ENCODE data around the gene MTERF2. TPM values are rescaled to one million over a fixed set of nuclear protein-coding genes. Genes with fewer than 3 reads are reported as not detected.
"Not testable (repeated sequence)": the region's sequence is repeated elsewhere in the genome, so short reads cannot be mapped to it uniquely, and the experiment has no call there.

The MTERF2 gene
- total and polyA plus RNA-seq, 9 donors, result 25.2 to 37.7 (median 32.9) TPM

DNA sequence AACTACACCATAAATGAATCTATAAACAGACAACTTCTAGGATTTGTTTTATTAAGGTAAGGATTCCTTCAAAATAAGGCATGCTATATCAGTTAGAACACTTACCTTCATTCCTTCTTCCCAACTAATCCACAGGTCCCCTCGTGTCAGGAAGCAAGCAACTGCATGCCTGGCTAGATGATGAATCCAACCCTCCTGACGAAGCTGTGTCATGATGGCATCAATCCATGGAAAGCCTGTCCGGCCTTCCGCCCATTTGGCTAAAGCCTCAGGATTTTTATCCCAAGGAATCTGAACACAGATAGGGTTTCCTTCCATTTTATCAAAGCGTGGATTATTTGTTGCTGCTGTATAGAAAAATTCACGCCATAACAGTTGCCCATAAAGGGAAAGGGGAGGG, 12.5 kb upstream of the MTERF2 start:
- peaks cover 3% of the 10 kb centered on the region for H3K36me3 ChIP-seq (ENCODE audit: control insufficient read depth, insufficient read depth, low read length)
- H3K27ac ChIP-seq (ENCODE audit: low read length), result no peak overlapping the region
- no peaks in the 10 kb centered on the region for H3K27me3 ChIP-seq (ENCODE audit: control insufficient read depth, insufficient read depth, low read length)
- no peaks in the 10 kb centered on the region for H3K9me3 ChIP-seq (replicated peaks; ENCODE audit: control insufficient read depth, low read depth, low read length)
- WGBS (ENCODE audit: insufficient coverage), result 53% methylated on average over 4 of the region's 6 CpGs
- H3K4me3 ChIP-seq (ENCODE audit: low read length), result no peak overlapping the region
- DNase-seq, result peak; percentile 51
- H3K4me1 ChIP-seq (ENCODE audit: control insufficient read depth, insufficient read depth, low read length), result no peaks in the 10 kb centered on the region

DNA sequence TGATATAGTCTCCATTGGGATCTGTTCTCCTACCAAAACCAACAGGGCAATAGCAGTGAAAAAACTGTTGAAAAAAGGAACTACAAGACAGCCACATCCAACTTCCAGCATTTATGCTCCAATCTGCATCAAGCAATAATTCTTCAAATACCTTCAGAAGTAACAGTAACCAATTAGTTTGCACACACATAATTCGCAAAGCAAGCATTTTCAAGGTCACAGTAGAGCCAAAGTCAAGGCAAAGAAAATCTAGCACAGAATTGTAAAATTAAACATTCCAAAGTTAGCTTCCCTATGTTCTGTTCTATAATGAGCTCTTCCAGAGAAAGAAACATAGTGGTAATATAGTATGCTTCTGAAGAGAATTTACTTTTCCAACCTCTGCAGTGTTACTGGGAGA, 11.0 kb upstream of the MTERF2 start:
- Histone ChIP-seq H3K9me3 (replicated peaks; ENCODE audit: control insufficient read depth, low read depth, low read length) (no peaks in the 10 kb centered on the region), H3K4me1 (ENCODE audit: control insufficient read depth, insufficient read depth, low read length) (no peaks in the 10 kb centered on the region), H3K36me3 (ENCODE audit: control insufficient read depth, insufficient read depth, low read length) (peaks cover 3% of the 10 kb centered on the region), H3K27me3 (ENCODE audit: control insufficient read depth, insufficient read depth, low read length) (no peaks in the 10 kb centered on the region), H3K4me3 (ENCODE audit: low read length) (no peak overlapping the region), H3K27ac (ENCODE audit: low read length) (no peak overlapping the region)
- no peak for DNase-seq
- no CpG with 5 or more reads among the region's 1 CpG for WGBS (ENCODE audit: insufficient coverage)

DNA sequence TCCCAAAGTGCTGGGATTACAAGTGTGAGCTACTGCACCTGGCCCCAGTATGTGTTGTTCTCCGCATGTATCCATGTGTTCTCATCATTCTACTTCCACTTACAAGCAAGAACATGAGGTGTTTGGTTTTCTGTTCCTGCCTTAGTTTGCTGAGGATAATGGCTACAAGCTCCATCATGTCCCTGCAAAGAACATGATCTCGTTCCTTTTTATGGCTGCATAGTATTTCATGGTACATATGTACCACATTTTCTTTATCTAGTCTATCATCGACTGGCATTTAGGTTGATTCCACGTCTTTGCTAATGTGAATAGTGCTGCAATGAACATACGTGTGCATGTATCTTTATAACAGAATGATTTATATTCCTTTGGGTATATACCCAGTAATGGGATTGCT, 9.2 kb upstream of the MTERF2 start:
- H3K9me3 ChIP-seq (replicated peaks; ENCODE audit: control insufficient read depth, low read depth, low read length); H3K4me1 ChIP-seq (ENCODE audit: control insufficient read depth, insufficient read depth, low read length); H3K27ac ChIP-seq (ENCODE audit: low read length); H3K36me3 ChIP-seq (ENCODE audit: control insufficient read depth, insufficient read depth, low read length); DNase-seq; H3K27me3 ChIP-seq (ENCODE audit: control insufficient read depth, insufficient read depth, low read length); H3K4me3 ChIP-seq (ENCODE audit: low read length): not testable (repeated sequence)
- WGBS (ENCODE audit: insufficient coverage), result no CpG with 5 or more reads among the region's 5 CpGs

DNA sequence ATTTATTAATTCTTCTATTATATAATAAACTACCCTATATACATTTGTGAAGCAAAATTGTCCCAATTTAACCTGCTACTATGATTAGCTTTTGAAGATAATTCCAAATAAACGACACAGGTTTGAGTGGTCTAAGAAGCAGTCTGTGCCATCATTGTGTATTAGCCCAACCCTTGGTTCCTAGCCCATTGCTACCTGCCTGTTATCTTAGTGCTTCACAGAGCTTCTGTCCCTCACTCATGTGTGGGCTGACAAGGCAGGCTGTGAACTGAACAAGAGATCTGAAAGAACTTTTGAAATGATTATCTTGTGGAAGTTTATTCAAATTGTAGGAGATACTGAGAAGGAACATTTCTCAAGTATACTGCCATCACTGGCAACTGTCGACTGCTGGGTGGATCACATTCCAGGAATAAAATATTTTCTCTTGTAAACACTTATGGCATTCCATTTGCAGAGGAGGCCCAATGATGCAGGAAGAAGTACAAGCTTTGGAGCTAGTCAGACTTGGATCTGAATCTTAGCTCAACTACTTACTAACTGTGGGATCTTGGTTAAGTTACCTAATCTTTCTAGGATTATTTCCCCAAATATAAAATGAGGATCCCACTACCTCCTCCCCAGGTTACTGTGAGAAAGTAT, 7.8 kb upstream of the MTERF2 start:
- Histone ChIP-seq H3K4me3 (ENCODE audit: low read length) (no peak overlapping the region), H3K27me3 (ENCODE audit: control insufficient read depth, insufficient read depth, low read length) (no peaks in the 10 kb centered on the region), H3K27ac (ENCODE audit: low read length) (no peak overlapping the region), H3K9me3 (replicated peaks; ENCODE audit: control insufficient read depth, low read depth, low read length) (no peaks in the 10 kb centered on the region), H3K36me3 (ENCODE audit: control insufficient read depth, insufficient read depth, low read length) (peaks cover 3% of the 10 kb centered on the region), H3K4me1 (ENCODE audit: control insufficient read depth, insufficient read depth, low read length) (no peaks in the 10 kb centered on the region)
- no peak for DNase-seq
- no CpG with 5 or more reads among the region's 2 CpGs for WGBS (ENCODE audit: insufficient coverage)

DNA sequence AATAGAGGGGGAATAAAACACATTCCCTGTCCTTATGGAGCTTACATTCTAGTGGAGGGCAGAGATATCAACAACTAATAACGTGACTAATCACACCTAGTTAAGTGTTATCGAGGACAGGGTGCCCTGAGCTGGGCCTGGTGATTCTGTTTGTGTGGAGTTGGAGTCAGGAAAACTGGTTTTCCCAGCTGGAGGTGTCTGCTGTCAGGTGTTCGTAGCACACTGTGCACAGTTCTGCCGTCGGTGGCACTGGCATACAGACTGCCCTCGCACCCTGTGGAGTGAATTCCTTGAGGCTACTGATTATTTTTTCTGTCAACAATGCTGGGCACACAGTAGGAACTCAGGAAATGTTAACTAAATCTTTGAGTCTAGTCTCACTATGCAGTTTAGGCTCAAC, 900 bp upstream of the MTERF2 start:
- DNase-seq, result no peak
- no peaks in the 10 kb centered on the region for H3K27me3 ChIP-seq (ENCODE audit: control insufficient read depth, insufficient read depth, low read length)
- H3K4me3 ChIP-seq (ENCODE audit: low read length), result no peak overlapping the region
- H3K27ac ChIP-seq (ENCODE audit: low read length), result peak overlapping the region; percentile 99
- H3K36me3 ChIP-seq (ENCODE audit: control insufficient read depth, insufficient read depth, low read length), result peaks cover 20% of the 10 kb centered on the region
- H3K4me1 ChIP-seq (ENCODE audit: control insufficient read depth, insufficient read depth, low read length), result peaks cover 15% of the 10 kb centered on the region
- no peaks in the 10 kb centered on the region for H3K9me3 ChIP-seq (replicated peaks; ENCODE audit: control insufficient read depth, low read depth, low read length)
- 80% methylated on average over 4 of the region's 6 CpGs for WGBS (ENCODE audit: insufficient coverage)

DNA sequence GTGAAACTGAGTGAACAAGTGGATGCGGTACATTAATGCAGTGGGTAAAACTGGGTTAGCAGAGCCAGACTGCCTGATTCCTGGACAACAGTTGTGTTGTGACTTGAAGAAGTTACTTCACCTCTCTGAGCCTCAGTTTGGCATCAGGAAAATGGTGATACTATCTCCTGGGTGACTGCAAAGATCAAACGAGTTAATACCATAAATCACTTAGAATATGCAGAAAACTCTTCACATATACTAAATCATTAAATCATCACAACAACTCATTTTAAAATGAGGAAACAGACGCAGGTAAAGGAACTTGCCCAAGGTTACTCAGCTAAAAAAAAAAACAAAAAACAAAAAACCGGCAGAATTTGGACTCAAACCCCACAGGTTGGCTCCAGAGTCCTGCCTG, 811 bp downstream of the MTERF2 start:
- peaks cover 17% of the 10 kb centered on the region for H3K4me1 ChIP-seq (ENCODE audit: control insufficient read depth, insufficient read depth, low read length)
- H3K9me3 ChIP-seq (replicated peaks; ENCODE audit: control insufficient read depth, low read depth, low read length), result no peaks in the 10 kb centered on the region
- peaks cover 23% of the 10 kb centered on the region for H3K36me3 ChIP-seq (ENCODE audit: control insufficient read depth, insufficient read depth, low read length)
- H3K4me3 ChIP-seq (ENCODE audit: low read length), result peak overlapping the region; percentile 89
- peak overlapping the region; percentile 99 for H3K27ac ChIP-seq (ENCODE audit: low read length)
- no peaks in the 10 kb centered on the region for H3K27me3 ChIP-seq (ENCODE audit: control insufficient read depth, insufficient read depth, low read length)
- DNase-seq, result no peak
- 100% methylated on average over 1 of the region's 4 CpGs for WGBS (ENCODE audit: insufficient coverage)

DNA sequence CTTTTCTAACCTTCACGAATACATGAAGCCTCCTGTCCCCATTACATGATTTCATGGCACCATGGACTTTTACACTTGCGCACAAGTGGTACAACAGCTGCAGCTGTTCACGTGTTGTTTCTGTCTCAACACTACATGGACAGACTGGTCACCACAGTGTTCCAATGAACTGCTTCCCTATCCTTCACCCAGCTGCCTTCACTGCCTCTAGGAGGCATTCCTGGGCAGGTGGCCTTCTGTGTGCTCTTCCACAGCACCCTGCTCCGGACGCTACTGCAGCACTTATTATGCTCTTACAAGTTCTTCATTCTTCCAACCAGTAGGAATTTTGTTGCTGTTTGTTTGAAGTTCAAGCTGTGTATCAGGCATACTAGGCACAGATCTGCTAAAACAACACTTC, 1.5 kb downstream of the MTERF2 start:
- peaks cover 25% of the 10 kb centered on the region for H3K36me3 ChIP-seq (ENCODE audit: control insufficient read depth, insufficient read depth, low read length)
- H3K4me1 ChIP-seq (ENCODE audit: control insufficient read depth, insufficient read depth, low read length), result peaks cover 17% of the 10 kb centered on the region
- H3K9me3 ChIP-seq (replicated peaks; ENCODE audit: control insufficient read depth, low read depth, low read length), result no peaks in the 10 kb centered on the region
- peak overlapping the region; percentile 99 for H3K27ac ChIP-seq (ENCODE audit: low read length)
- DNase-seq, result peak; percentile 73
- WGBS (ENCODE audit: insufficient coverage), result 82% methylated on average over 3 of the region's 5 CpGs
- no peaks in the 10 kb centered on the region for H3K27me3 ChIP-seq (ENCODE audit: control insufficient read depth, insufficient read depth, low read length)
- H3K4me3 ChIP-seq (ENCODE audit: low read length), result peak overlapping the region; percentile 89

DNA sequence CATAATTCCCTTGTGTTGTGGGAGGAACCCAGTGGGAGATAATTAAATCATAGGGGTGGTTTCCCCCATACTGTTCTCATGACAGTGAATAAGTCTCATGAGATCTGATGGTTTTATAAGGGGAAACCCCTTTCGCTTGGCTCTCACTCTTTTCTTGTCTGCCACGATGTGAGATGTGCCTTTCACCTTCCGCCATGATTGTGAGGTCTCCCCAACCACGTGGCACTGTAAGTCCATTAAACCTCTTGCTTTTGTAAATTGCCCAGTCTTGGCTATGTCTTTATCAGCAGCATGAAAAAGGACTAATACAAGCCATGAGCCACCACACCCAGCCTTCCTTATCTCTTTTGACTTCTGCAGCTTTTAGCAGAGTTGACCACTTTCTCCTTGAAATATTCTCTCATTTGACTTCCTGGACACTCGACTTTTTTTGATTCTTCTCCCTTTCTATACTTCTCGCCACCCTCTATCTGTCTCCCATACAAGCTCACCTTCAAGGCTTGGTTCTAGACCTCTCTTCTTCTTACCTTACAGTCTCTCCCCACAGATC, 2.3 kb downstream of the MTERF2 start:
- no peaks in the 10 kb centered on the region for H3K27me3 ChIP-seq (ENCODE audit: control insufficient read depth, insufficient read depth, low read length)
- peaks cover 25% of the 10 kb centered on the region for H3K36me3 ChIP-seq (ENCODE audit: control insufficient read depth, insufficient read depth, low read length)
- H3K4me1 ChIP-seq (ENCODE audit: control insufficient read depth, insufficient read depth, low read length), result peaks cover 17% of the 10 kb centered on the region
- H3K27ac ChIP-seq (ENCODE audit: low read length), result peak overlapping the region; percentile 90
- H3K9me3 ChIP-seq (replicated peaks; ENCODE audit: control insufficient read depth, low read depth, low read length), result no peaks in the 10 kb centered on the region
- no peak for DNase-seq
- no peak overlapping the region for H3K4me3 ChIP-seq (ENCODE audit: low read length)
- 98% methylated on average over 5 of the region's 6 CpGs for WGBS (ENCODE audit: insufficient coverage)

DNA sequence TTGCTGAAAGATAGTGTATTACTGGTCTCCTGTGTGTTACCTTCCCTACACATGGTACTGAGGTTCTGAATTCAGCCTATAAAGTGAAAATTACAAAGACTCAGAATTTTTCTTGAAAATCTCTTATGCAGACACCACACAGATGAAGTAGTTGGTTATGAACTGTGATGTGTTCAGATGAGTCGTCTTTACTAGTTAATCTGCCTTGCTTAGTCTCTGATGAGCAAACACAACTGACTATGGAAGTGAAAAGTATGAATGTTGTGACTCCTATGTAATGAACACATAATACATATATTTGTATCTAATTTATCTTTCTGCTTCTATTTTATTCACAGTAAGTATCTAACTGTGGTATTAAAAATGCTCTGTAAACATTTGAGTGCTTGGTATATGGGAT, 4.7 kb downstream of the MTERF2 start:
- Histone ChIP-seq H3K27me3 (ENCODE audit: control insufficient read depth, insufficient read depth, low read length) (no peaks in the 10 kb centered on the region), H3K27ac (ENCODE audit: low read length) (peak overlapping the region; percentile 69), H3K9me3 (replicated peaks; ENCODE audit: control insufficient read depth, low read depth, low read length) (no peaks in the 10 kb centered on the region), H3K36me3 (ENCODE audit: control insufficient read depth, insufficient read depth, low read length) (peaks cover 28% of the 10 kb centered on the region), H3K4me1 (ENCODE audit: control insufficient read depth, insufficient read depth, low read length) (peaks cover 17% of the 10 kb centered on the region), H3K4me3 (ENCODE audit: low read length) (no peak overlapping the region)
- DNase-seq, result no peak
- no CpG with 5 or more reads among the region's 1 CpG for WGBS (ENCODE audit: insufficient coverage)

DNA sequence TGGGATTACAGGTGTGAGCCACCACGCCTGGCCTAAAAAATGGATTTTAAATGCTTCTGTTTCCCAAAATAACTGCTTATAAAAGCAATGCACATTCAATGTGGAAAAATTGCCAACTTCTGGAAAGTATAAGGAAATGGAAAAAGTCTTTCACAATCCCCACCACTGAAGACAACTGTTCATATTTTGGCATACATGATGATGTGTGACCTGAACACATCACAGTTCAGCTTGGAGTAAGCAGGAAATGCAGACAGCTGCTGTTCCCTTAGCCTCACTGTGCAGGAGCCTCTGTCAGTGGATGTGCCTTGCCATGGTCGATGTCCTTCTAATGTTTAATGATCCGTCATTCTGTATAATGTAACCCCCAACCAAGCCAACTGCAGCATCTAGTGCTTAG, 5.2 kb downstream of the MTERF2 start:
- H3K27ac ChIP-seq (ENCODE audit: low read length), result peak overlapping the region; percentile 69
- DNase-seq, result peak; percentile 87
- H3K9me3 ChIP-seq (replicated peaks; ENCODE audit: control insufficient read depth, low read depth, low read length), result no peaks in the 10 kb centered on the region
- peaks cover 28% of the 10 kb centered on the region for H3K36me3 ChIP-seq (ENCODE audit: control insufficient read depth, insufficient read depth, low read length)
- no peak overlapping the region for H3K4me3 ChIP-seq (ENCODE audit: low read length)
- no peaks in the 10 kb centered on the region for H3K27me3 ChIP-seq (ENCODE audit: control insufficient read depth, insufficient read depth, low read length)
- peaks cover 17% of the 10 kb centered on the region for H3K4me1 ChIP-seq (ENCODE audit: control insufficient read depth, insufficient read depth, low read length)
- no CpG with 5 or more reads among the region's 3 CpGs for WGBS (ENCODE audit: insufficient coverage)

DNA sequence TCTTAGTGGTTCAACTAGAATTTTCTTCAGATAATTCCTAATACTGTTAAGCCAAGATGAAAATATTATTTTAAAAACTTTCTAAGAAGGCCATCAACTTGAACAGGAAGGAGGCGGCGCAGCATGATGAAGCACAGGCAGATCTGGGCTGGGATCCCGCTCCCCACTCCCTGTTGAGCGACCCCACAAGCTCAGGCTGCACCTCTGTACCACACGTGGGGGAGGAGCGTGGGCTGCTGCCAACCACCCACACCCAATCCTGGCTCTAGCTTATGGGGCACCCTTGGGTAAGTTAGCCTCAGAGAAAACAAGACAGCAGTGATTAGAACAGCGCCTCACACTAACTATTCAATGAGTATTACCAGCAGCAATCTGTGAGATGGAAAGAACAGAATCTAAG, 6.0 kb downstream of the MTERF2 start:
- H3K27ac ChIP-seq (ENCODE audit: low read length), result peak overlapping the region; percentile 25
- DNase-seq, result no peak
- no peak overlapping the region for H3K4me3 ChIP-seq (ENCODE audit: low read length)
- peaks cover 36% of the 10 kb centered on the region for H3K36me3 ChIP-seq (ENCODE audit: control insufficient read depth, insufficient read depth, low read length)
- H3K27me3 ChIP-seq (ENCODE audit: control insufficient read depth, insufficient read depth, low read length), result no peaks in the 10 kb centered on the region
- WGBS (ENCODE audit: insufficient coverage), result 60% methylated on average over 1 of the region's 7 CpGs
- H3K9me3 ChIP-seq (replicated peaks; ENCODE audit: control insufficient read depth, low read depth, low read length), result no peaks in the 10 kb centered on the region
- peaks cover 15% of the 10 kb centered on the region for H3K4me1 ChIP-seq (ENCODE audit: control insufficient read depth, insufficient read depth, low read length)

Measured in muscle of leg (tissue), 11 donors.